Activated T-cell treated with anti-CD3 and anti-CD28 coated beads, Interleukin-2, amount 50 U/mL, for 1 hour (primary cell): ENCODE data around the gene PRPH.
A peak's percentile ranks its signal among the peaks of the same experiment; 100 is the strongest.

Experiments
- DNase-seq: peaks from one replicate; pipeline ENCODE4 v3.0.0-alpha.2; 2020

The PRPH gene

GRCh38 chr12:49334226-49334625 is 39.3 kb downstream of the PRPH start:
- DNase-seq, result no peak

GRCh38 chr12:49334681-49335080 is 39.7 kb downstream of the PRPH start:
- DNase-seq, result no peak

- DNase-seq, result no peak
These were observed 40.4 kb downstream of the PRPH start for GRCh38 chr12:49335118-49335954.

GRCh38 chr12:49335955-49336644 is 41.2 kb downstream of the PRPH start:
- no peak for DNase-seq

- peak; percentile 95 for DNase-seq
These were observed 42.0 kb downstream of the PRPH start, which contains the start of gene C1QL4 for GRCh38 chr12:49336645-49337584. TSS of gene C1QL4 (minus strand) at chr12:49337188. CDS start at chr12:49336477, 711 bp downstream.

- no peak for DNase-seq
These were observed 44.0 kb downstream of the PRPH start for GRCh38 chr12:49338830-49339463.

GRCh38 chr12:49339464-49339861 is 44.5 kb downstream of the PRPH start:
- no peak for DNase-seq

GRCh38 chr12:49340095-49340870 is 45.3 kb downstream of the PRPH start:
- no peak for DNase-seq

- DNase-seq, result no peak
These were observed 46.2 kb downstream of the PRPH start for GRCh38 chr12:49340971-49341776.

- no peak for DNase-seq
These were observed 46.8 kb downstream of the PRPH start for GRCh38 chr12:49341777-49342065.

GRCh38 chr12:49342066-49342913 is 47.3 kb downstream of the PRPH start:
- peak; percentile 76 for DNase-seq

GRCh38 chr12:49342914-49343731 is 48.2 kb downstream of the PRPH start:
- peak; percentile 42 for DNase-seq

- DNase-seq, result no peak
These were observed 49.6 kb downstream of the PRPH start for GRCh38 chr12:49344486-49345050.

GRCh38 chr12:49345051-49345824 is 50.3 kb downstream of the PRPH start:
- peak; percentile 44 for DNase-seq

GRCh38 chr12:49345825-49346658 is 51.1 kb downstream of the PRPH start:
- no peak for DNase-seq

- peak; percentile 60 for DNase-seq
These were observed 51.8 kb downstream of the PRPH start, which contains the start of gene DNAJC22 for GRCh38 chr12:49346659-49347310. TSS of gene DNAJC22 (plus strand) at chr12:49346888. CDS start at chr12:49348873, 1,985 bp downstream.
